ENCODE results near the gene GGA2. TPM values are rescaled to one million over a fixed set of nuclear protein-coding genes. Genes with fewer than 3 reads are reported as not detected.
A peak's percentile ranks its signal among the peaks of the same experiment; 100 is the strongest.

GGA2 gene
- polyA plus RNA-seq, 1 experiment: 19.0 TPM

DNA sequence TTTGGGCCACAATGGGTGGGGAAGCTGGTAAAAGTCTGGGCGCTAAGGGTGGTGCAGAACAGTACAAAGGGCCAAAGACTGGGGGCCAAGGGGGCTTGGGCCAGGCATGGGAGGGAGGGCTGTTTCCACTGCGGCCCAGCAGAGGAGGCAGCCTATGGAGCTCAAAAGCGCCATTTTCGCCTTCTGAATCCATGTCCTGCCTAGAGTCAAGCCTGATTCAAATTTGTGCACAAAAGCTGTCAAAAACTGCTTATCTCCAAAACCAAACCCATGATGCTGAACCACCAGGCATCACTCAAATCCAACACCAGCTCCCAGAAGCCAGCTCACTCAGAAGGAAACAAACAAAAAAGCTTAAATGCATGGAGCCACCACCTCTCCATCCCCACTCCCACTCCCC, 73.3 kb downstream of the GGA2 start:
- Histone ChIP-seq H3K27me3 (ENCODE audit: control insufficient read depth, insufficient read depth, low read length) (no peaks in the 10 kb centered on the region), H3K4me3 (ENCODE audit: low read depth, low read length) (no peak overlapping the region), H3K36me3 (ENCODE audit: control insufficient read depth, insufficient read depth, low read length) (peaks cover 13% of the 10 kb centered on the region)
- TF ChIP-seq, protein P1, sequence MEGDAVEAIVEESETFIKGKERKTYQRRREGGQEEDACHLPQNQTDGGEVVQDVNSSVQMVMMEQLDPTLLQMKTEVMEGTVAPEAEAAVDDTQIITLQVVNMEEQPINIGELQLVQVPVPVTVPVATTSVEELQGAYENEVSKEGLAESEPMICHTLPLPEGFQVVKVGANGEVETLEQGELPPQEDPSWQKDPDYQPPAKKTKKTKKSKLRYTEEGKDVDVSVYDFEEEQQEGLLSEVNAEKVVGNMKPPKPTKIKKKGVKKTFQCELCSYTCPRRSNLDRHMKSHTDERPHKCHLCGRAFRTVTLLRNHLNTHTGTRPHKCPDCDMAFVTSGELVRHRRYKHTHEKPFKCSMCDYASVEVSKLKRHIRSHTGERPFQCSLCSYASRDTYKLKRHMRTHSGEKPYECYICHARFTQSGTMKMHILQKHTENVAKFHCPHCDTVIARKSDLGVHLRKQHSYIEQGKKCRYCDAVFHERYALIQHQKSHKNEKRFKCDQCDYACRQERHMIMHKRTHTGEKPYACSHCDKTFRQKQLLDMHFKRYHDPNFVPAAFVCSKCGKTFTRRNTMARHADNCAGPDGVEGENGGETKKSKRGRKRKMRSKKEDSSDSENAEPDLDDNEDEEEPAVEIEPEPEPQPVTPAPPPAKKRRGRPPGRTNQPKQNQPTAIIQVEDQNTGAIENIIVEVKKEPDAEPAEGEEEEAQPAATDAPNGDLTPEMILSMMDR (IDR thresholded peaks at IDR 0.05; ENCODE audit: insufficient read depth, low read depth, low read length): no peak
- POLR2A ChIA-PET: no interaction called here
- CTCF ChIA-PET: interaction anchor here (0.7 to 8.6 kb wide), 7 partner anchors 7 to 256 kb away, joined by 3 to 292 read pairs (median 22); partner anchors contain the start of genes COG7 and SCNN1G
- DNase-seq (ENCODE audit: low read depth): no peak

DNA sequence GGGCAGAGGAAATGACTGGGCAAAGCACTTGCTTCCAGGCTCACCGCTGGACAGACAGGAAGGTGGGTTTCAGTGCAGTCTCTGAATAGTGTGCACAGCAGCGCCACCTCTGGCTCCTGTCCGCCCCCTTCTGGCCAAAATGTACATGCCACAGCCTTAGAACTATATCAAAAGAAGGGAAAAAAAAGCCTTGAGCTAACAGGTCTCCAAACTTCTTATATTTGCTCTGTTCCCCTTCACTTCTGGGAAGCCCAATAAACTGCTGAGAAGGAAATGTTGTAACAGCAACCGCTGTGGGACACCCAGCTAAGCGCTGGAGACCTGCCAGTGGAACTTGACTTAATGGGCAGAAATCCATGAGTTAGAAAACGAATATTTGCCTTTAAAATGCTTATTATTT, 74.8 kb downstream of the GGA2 start:
- TF ChIP-seq, protein P1 (IDR thresholded peaks at IDR 0.05; ENCODE audit: insufficient read depth, low read depth, low read length): peak; percentile 87
- peaks cover 13% of the 10 kb centered on the region for H3K36me3 ChIP-seq (ENCODE audit: control insufficient read depth, insufficient read depth, low read length)
- DNase-seq (ENCODE audit: low read depth): no peak
- no peak overlapping the region for H3K4me3 ChIP-seq (ENCODE audit: low read depth, low read length)
- ChIA-PET POLR2A (no interaction called here), CTCF (interaction anchor here (0.6 to 8.6 kb wide), 38 partner anchors 8 to 536 kb away, joined by 3 to 292 read pairs (median 5); partner anchors contain the start of genes COG7 and SCNN1G)
- no peaks in the 10 kb centered on the region for H3K27me3 ChIP-seq (ENCODE audit: control insufficient read depth, insufficient read depth, low read length)

DNA sequence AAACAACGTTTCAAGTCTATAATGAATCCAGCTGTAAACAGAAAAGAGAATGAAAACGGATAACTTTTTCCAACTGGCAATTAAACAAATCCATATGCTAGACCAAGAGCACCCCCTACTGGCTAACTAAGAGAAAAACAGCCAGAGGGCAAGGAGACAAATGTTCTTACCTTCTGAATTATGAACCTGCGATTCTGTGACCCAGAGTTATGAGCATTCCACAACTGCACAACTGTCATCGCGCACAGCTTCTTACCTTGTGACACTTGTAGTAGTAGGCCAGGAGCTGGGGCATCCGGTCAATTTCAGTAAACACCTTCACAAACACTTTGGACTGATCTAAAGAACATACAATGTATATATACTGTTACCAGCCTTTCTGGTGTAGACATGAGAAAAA, 75.9 kb downstream of the GGA2 start:
- TF ChIP-seq, protein P1 (IDR thresholded peaks at IDR 0.05; ENCODE audit: insufficient read depth, low read depth, low read length): peak; percentile 76
- CTCF ChIA-PET: interaction anchor here (0.6 to 8.6 kb wide), 51 partner anchors 9 to 1070 kb away, joined by 3 to 292 read pairs (median 4); partner anchors contain the start of genes COG7, SCNN1G and USP31
- DNase-seq (ENCODE audit: low read depth): no peak
- Histone ChIP-seq H3K36me3 (ENCODE audit: control insufficient read depth, insufficient read depth, low read length) (peaks cover 15% of the 10 kb centered on the region), H3K4me3 (ENCODE audit: low read depth, low read length) (no peak overlapping the region), H3K27me3 (ENCODE audit: control insufficient read depth, insufficient read depth, low read length) (no peaks in the 10 kb centered on the region)
- POLR2A ChIA-PET: no interaction called here

DNA sequence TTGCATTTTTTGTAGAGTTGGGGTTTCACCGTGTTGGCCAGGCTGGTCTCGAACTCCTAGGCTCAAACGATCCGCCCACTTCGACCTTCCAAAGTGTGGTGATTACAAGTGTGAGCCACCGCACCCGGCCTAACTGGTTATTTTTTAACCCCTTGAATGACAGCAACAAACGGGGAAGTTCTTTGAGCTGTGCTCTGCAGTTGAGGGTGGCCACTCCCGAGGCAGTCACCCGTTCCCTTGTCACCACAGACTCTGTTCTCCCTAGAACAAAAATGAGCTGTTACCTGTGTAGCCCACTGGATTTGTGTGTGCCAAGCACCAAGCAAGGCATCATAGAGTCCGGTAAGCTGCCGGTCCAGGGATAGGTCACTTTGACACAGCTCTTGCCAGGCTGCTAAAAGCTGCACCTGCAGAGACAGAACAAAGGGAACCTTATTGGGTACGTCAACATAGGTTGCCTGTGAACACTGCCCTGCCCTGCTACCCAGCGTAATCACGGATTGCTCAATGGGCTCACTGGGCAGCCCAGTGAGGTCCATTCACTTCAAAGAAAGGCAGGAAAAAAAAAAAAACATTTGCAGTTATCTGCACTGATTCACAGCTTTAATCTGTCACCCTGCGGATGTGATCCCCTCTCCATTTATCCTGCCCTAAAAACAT, 76.9 kb downstream of the GGA2 start:
- no peaks in the 10 kb centered on the region for H3K27me3 ChIP-seq (ENCODE audit: control insufficient read depth, insufficient read depth, low read length)

More for the DNA sequence above, 76.9 kb downstream of the GGA2 start:
- H3K36me3 ChIP-seq (ENCODE audit: control insufficient read depth, insufficient read depth, low read length): peaks cover 15% of the 10 kb centered on the region
- H3K4me3 ChIP-seq (ENCODE audit: low read depth, low read length): no peak overlapping the region
- TF ChIP-seq, protein P1 (IDR thresholded peaks at IDR 0.05; ENCODE audit: insufficient read depth, low read depth, low read length): no peak
- ChIA-PET POLR2A (no interaction called here), CTCF (interaction anchor here (0.5 to 8.6 kb wide), 41 partner anchors 8 to 1071 kb away, joined by 3 to 292 read pairs (median 4); partner anchors contain the start of genes COG7, SCNN1G and USP31)
- DNase-seq (ENCODE audit: low read depth): no peak

Measured in BJ (cell line).